Smooth muscle cell (in vitro differentiated cells): Measurements from ENCODE around the gene ZG16B. TPM values are rescaled to one million over a fixed set of nuclear protein-coding genes. Genes with fewer than 3 reads are reported as not detected.
A peak's percentile ranks its signal among the peaks of the same experiment; 100 is the strongest.

ENCODE experiments used
- DNase-seq: peaks from one replicate; lab custom pipeline; 2025; ENCODE audit not compliant: unreplicated experiment; lab: John Stamatoyannopoulos, UW
- H2AFZ ChIP-seq: fragments of 200-600 bp; sonication (generic); 2 replicates; pipeline ENCODE4 v1.6.0; 2016; ENCODE audit warnings: antibody characterized with exemption, low read depth, mild to moderate bottlenecking
- H3F3A ChIP-seq: fragments of 200-600 bp; sonication (generic); 2 replicates; pipeline ENCODE4 v1.6.0; 2017; ENCODE audit warnings: antibody characterized with exemption, low read depth
- H3K27ac ChIP-seq: fragments of 200-600 bp; sonication (generic); 2 replicates; pipeline ENCODE4 v1.5.1; 2016; ENCODE audit warnings: low read depth, mild to moderate bottlenecking
- H3K27me3 ChIP-seq: fragments of 200-600 bp; sonication (generic); 2 replicates; pipeline ENCODE4 v1.6.1; 2016; ENCODE audit warnings: low read depth, mild to moderate bottlenecking
- H3K36me3 ChIP-seq: fragments of 200-600 bp; sonication (generic); 2 replicates; pipeline ENCODE4 v1.5.1; 2016; ENCODE audit warnings: low read depth
- H3K4me1 ChIP-seq: fragments of 200-600 bp; sonication (generic); 2 replicates; pipeline ENCODE4 v1.5.1; 2016; ENCODE audit warnings: low read depth
- H3K4me2 ChIP-seq: fragments of 200-600 bp; sonication (generic); 2 replicates; pipeline ENCODE4 v1.6.0; 2016; ENCODE audit warnings: mild to moderate bottlenecking
- H3K4me3 ChIP-seq: fragments of 200-600 bp; sonication (generic); 2 replicates; pipeline ENCODE4 v1.5.1; 2016; ENCODE audit warnings: mild to moderate bottlenecking
- H3K79me2 ChIP-seq: fragments of 200-600 bp; sonication (generic); 2 replicates; pipeline ENCODE4 v1.6.0; 2016; ENCODE audit warnings: low read depth, mild to moderate bottlenecking
- H3K9ac ChIP-seq: fragments of 200-600 bp; sonication (generic); 2 replicates; pipeline ENCODE4 v1.6.0; 2016; ENCODE audit warnings: low read depth
- H3K9me3 ChIP-seq: fragments of 200-600 bp; sonication (generic); replicated peaks from 2 replicates; pipeline ENCODE4 v1.5.1; 2016; ENCODE audit warnings: low read depth
- H4K20me1 ChIP-seq: fragments of 200-600 bp; sonication (generic); 2 replicates; pipeline ENCODE4 v1.6.0; 2016; ENCODE audit warnings: low read depth
- WGBS: methylation state at CpG from one replicate; pipeline ENCODE4 v1.1.7; 2016; ENCODE audit warnings: low lambda C conversion rate; 5-methylcytosine and 5-hydroxymethylcytosine counted together
- polyA plus RNA-seq: library from polyadenylated mRNA; unstranded; fragments of >200 nt; fragmentation: Nextera tagmentation; extraction: Ambion mirVana; gene quantifications from 2 replicates; pipeline ENCODE4 v1.2.1, GENCODE V29; 2016
- total RNA-seq: library from RNA; depleted of rRNA; stranded (reverse); fragments of >200 nt; gene quantifications from 2 replicates; pipeline ENCODE4 v1.2.3, GENCODE V29; 2014
- TF ChIP-seq, protein P1 (sequence below): fragments of 200-600 bp; sonication (generic); IDR thresholded peaks from 2 replicates; pipeline ENCODE4 v1.5.1; 2017; ENCODE audit warnings: borderline replicate concordance, mild to moderate bottlenecking, antibody characterized with exemption; ENCODE audit not compliant: insufficient read depth, poor library complexity, severe bottlenecking

ZG16B gene
- total and polyA plus RNA-seq, 2 experiments from 2014 or later: not detected

DNA sequence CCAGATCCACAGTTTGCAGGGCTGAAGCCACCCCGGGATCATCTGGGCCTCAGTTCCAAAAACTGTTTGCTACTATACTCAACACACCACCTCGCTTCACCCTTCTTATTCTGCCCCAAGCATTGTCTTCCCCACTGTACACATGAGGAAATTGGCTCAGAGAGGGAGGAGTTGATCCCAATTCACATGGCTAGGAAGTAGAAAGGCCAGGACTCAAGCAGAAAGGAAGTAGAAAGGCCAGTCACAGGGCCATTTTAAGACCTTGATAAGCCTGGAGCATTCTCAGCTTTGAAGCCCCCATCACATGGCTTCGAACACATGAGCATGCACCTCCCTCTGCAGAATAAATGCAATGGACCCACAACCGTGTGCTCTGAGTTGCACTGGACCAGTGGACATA is 35.5 kb downstream of the ZG16B start:
- Histone ChIP-seq H3K9ac (no peak overlapping the region), H3K4me1 (peaks cover 7% of the 10 kb centered on the region), H2AFZ (no peak overlapping the region), H3K4me2 (no peak overlapping the region), H3F3A (peaks cover 4% of the 10 kb centered on the region), H3K4me3 (no peak overlapping the region), H3K27me3 (peaks cover 25% of the 10 kb centered on the region), H3K27ac (no peak overlapping the region), H3K79me2 (no peaks in the 10 kb centered on the region), H3K9me3 (no peaks in the 10 kb centered on the region), H4K20me1 (no peaks in the 10 kb centered on the region), H3K36me3 (no peaks in the 10 kb centered on the region)
- 74% methylated on average over 4 of the region's 4 CpGs for WGBS
- TF ChIP-seq, protein P1, sequence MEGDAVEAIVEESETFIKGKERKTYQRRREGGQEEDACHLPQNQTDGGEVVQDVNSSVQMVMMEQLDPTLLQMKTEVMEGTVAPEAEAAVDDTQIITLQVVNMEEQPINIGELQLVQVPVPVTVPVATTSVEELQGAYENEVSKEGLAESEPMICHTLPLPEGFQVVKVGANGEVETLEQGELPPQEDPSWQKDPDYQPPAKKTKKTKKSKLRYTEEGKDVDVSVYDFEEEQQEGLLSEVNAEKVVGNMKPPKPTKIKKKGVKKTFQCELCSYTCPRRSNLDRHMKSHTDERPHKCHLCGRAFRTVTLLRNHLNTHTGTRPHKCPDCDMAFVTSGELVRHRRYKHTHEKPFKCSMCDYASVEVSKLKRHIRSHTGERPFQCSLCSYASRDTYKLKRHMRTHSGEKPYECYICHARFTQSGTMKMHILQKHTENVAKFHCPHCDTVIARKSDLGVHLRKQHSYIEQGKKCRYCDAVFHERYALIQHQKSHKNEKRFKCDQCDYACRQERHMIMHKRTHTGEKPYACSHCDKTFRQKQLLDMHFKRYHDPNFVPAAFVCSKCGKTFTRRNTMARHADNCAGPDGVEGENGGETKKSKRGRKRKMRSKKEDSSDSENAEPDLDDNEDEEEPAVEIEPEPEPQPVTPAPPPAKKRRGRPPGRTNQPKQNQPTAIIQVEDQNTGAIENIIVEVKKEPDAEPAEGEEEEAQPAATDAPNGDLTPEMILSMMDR: no peak
- DNase-seq: no peak

DNA sequence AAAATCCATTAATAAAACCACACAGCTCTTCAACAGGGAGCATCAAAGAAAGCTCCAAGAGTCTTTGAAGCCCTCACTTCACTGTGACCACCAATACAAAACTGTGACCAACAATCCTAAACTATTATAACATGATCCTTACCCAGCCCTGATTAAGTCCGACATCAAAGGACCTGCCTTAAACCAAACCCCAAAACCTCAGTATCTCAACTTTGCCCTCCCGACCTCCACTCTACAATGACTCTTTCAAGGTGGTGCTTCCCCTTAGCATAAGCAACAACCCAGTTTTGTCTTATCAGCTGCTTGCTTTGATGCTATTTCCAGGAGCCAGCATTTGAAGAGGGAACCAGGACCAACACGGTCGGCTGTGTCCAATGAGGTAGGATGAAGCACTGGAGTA is 36.3 kb downstream of the ZG16B start:
- Histone ChIP-seq H3K4me1 (peaks cover 7% of the 10 kb centered on the region), H3F3A (peaks cover 4% of the 10 kb centered on the region), H3K79me2 (no peaks in the 10 kb centered on the region), H3K27me3 (peaks cover 29% of the 10 kb centered on the region), H3K4me3 (no peak overlapping the region), H3K27ac (no peak overlapping the region), H3K9me3 (no peaks in the 10 kb centered on the region), H4K20me1 (no peaks in the 10 kb centered on the region), H3K9ac (no peak overlapping the region), H3K4me2 (no peak overlapping the region), H3K36me3 (no peaks in the 10 kb centered on the region), H2AFZ (no peak overlapping the region)
- DNase-seq: no peak
- WGBS: 83% methylated on average over 4 of the region's 4 CpGs
- TF ChIP-seq, protein P1: no peak

DNA sequence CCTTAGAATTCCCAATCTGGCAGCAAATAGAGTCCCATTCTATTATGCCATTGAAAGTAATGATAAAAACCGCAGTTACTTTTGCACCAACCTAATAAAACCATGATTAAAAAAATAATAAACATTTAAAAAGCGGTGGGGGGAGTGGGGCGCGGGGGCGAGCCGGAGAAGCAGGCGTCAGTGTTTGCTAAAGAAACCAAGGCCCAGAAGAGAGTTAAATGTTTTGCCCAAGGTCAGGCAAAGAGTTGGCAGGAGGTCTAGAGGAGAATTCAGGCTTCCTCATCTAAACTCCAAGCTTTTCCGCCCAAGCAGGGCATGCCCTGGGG is 37.5 kb downstream of the ZG16B start:
- peak overlapping the region; percentile 81 for H3K27ac ChIP-seq
- peak overlapping the region; percentile 59 for H3K4me3 ChIP-seq
- peaks cover 7% of the 10 kb centered on the region for H3K4me1 ChIP-seq
- H3K36me3 ChIP-seq: no peaks in the 10 kb centered on the region
- H3K79me2 ChIP-seq: no peaks in the 10 kb centered on the region
- no peaks in the 10 kb centered on the region for H4K20me1 ChIP-seq
- no peaks in the 10 kb centered on the region for H3K9me3 ChIP-seq
- H2AFZ ChIP-seq: peak overlapping the region; percentile 91
- TF ChIP-seq, protein P1: no peak
- peaks cover 29% of the 10 kb centered on the region for H3K27me3 ChIP-seq
- H3F3A ChIP-seq: peaks cover 4% of the 10 kb centered on the region
- DNase-seq: no peak
- peak overlapping the region; percentile 64 for H3K9ac ChIP-seq
- peak overlapping the region; percentile 86 for H3K4me2 ChIP-seq
- 76% methylated on average over 8 of the region's 8 CpGs for WGBS

DNA sequence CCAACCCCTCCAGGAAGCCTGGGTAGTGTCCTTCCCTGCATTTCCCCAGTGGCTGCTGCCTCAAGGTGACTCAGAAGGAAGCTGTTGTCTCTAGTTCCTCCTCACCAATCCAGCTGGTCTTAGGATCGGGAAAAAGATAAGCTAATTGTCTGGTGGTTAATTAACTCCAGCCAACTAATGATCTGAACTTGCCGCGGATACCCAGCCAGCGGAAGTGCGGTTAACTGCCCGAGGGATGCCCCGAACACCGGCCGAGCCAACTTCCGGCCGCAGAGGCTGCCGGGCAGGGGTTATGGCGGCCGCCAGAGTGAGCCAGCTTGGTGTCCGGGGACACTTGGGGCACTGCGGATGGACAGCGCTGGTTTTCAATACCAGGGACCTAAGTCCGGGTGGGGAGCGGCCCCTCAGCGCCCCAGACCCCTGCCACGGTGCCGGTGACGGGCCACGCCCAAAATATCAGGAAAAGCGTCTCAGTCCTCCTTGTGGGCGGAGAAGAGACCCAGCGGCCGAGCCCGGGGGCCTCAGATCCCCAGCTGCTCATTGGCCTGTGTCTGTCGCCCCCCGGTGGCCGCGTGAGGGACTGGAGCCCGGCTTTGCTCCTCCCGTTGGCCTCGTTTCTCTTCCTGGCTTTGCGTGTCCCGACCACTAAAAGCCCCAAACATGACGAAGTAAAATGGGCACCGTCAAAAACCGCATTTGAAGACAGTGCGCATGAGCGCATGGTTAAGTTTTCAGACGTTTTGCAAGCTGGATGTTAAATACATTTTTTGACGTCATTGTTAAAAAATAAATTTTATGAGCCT is 38.1 kb downstream of the ZG16B start:
- WGBS: under 1% methylated on average over 45 of the region's 45 CpGs
- H3K27ac ChIP-seq: peak overlapping the region; percentile 81
- H3K79me2 ChIP-seq: no peaks in the 10 kb centered on the region
- no peaks in the 10 kb centered on the region for H3K36me3 ChIP-seq
- H2AFZ ChIP-seq: peak overlapping the region; percentile 91
- peak overlapping the region; percentile 59 for H3K4me3 ChIP-seq
- peaks cover 4% of the 10 kb centered on the region for H3F3A ChIP-seq
- H3K27me3 ChIP-seq: peaks cover 29% of the 10 kb centered on the region
- TF ChIP-seq, protein P1: peak; percentile 91
- peak overlapping the region; percentile 86 for H3K4me2 ChIP-seq
- peaks cover 7% of the 10 kb centered on the region for H3K4me1 ChIP-seq
- no peaks in the 10 kb centered on the region for H4K20me1 ChIP-seq
- no peaks in the 10 kb centered on the region for H3K9me3 ChIP-seq
- peak; percentile 91 for DNase-seq
- H3K9ac ChIP-seq: peak overlapping the region; percentile 64
